Measurements from ENCODE around the gene VPS36.
"Not testable (repeated sequence)": the region's sequence is repeated elsewhere in the genome, so short reads cannot be mapped to it uniquely, and the experiment has no call there.

VPS36 gene

DNA sequence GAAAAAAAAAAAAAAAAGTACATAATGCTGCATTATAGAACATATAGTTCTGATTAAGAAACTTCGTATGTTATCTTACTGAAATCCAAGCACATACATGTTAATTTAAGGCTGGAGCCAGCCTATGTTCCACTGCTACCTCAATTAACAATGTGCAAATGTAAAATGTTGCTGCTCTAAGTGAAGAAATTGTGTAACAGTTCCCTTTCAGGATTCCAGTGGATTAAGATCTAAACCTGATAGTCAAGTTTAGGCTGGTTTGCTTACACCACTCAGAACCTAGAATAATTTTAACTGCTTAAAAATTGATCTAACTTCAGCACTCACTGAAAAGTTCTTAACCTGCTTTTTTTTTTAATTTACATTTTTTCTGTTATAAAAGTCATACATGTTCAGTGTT lies 4.2 kb downstream of the VPS36 start:
- DNase-seq (ENCODE audit: low read depth in 2 of 2) = no peak

DNA sequence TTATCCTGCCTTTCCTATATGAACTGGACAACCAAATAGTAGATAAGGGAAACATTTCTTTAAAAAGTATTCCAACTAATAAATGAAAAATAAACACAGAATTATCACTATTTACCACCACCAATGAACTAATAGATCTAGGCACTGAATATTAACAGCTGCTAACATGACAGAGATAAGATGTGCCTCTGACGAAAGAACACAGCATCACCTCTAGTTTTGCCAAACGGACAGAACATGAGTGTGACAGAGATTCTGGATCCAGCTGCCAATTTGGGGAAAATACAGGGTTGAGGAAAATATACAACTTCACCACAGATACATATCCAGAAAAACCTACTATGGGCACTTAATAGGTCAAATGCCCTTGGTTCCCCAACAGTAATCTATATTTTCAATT lies 18.0 kb downstream of the VPS36 start:
- DNase-seq (ENCODE audit: low read depth in 2 of 2) = no peak

DNA sequence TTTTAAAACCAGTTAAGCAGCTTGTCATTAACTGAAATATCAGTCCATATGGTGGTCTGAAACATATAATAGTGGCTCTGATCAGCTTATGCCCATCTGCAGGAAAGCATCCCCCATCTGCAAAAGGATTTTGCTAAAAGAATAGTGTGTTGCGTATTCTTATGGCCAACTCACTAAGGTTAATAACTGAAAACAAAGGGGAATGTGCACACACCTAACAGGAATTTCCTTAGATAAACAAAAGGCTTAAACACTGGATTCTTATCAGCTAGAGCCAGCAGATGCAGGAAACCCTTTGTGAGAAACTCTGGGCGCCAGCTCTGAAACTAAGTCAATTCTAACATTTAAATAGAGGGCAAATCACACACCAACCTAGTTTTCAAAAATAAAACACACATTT lies 22.1 kb downstream of the VPS36 start:
- DNase-seq (ENCODE audit: low read depth in 2 of 2) = no peak

DNA sequence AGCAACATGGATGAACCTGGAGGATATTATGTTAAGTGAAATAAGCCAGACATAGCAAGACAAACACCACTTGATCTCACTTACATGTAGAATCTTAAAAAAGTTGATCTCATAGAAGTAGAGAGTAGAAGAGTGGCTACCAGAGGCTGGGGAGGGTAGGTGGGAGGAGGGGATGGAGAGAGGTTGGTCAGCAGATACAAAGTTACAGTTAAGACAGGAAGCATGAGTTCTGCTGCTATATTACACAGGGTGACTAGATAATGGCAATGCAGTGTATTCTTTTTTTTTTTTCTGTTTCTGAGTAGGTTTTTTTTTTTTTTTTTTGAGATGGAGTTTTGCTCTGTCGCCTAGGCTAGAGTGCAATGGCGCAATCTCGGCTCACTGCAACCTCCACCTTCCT lies 29.2 kb downstream of the VPS36 start:
- DNase-seq (ENCODE audit: low read depth in 2 of 2) = no peak

DNA sequence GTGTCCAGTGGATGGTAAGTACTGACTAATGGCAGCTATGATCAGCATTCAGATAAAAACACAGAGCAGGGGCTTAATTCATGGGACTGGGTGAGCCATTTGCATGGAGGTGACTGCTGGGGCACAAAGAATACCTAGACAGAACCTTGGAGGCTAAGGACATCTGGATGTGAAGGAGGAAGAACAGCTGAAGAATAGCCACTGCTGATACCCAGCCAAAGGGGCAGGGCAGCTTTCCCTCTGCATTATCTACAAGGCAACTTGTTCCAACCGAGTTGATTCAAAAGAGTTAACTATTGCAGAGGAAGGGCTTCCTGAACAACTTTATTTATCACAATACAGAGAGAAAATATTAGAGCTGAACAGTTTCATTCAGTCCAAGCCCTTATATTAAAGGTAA lies 31.4 kb downstream of the VPS36 start:
- DNase-seq (ENCODE audit: low read depth in 2 of 2) = no peak

DNA sequence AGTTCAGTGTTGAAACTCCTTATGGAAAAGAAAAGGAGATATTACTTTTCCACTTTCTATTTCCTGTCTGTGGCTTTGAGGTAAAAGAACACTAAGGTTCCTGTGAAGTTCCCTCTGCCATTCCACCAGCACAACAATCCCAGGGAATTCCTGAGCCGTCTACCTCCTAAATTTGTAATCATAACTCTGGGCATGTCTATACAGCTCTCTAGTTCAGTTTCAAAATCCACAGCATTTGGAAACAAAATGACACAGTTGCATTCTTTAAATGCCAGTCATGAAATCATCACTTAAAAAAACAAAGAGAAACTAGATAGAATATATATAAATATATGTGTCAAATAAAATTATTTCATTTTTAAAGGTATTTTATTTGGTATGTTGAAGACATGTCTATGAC lies 35.5 kb downstream of the VPS36 start:
- no peak for DNase-seq (ENCODE audit: low read depth in 2 of 2)

DNA sequence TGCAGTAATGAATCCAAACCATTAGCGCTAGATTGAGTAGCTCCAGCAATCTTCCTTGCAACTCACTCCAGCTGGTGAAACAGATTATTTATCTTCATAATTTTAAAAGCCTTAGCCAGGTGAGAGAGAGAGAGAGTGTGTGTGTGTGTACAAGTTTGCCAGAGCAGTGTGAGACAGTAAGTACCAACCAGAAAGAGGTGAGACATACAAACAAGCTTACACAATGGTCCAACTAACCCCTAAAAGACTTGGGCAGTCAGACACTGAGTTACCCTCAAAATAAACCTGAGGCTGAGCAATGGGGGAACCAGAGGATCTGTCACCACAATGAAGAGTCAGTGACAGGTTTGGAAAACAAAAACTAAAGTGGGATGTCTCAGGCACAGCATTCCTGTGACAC lies 36.4 kb downstream of the VPS36 start:
- DNase-seq (ENCODE audit: low read depth in 2 of 2) = no peak

DNA sequence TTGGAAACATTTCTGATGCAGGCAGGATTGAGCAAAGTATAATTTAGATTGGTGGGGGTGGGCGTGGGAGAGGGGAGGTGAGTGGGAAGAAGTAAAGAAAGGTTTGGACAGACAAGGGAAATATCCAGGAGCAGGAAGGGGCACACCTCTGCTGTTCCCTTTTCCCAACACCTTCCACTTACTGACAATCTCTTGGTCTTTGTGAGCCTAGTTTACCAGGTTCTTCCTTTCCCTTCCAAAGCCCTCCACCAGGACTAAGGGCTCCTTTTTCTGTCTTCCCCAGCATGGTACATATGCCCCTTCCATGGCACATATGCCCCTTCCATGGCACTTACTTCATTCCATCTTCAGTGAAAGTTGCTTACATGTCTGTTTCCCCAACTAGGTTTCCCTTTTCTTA lies 38.3 kb downstream of the VPS36 start:
- DNase-seq (ENCODE audit: low read depth in 2 of 2) = no peak

DNA sequence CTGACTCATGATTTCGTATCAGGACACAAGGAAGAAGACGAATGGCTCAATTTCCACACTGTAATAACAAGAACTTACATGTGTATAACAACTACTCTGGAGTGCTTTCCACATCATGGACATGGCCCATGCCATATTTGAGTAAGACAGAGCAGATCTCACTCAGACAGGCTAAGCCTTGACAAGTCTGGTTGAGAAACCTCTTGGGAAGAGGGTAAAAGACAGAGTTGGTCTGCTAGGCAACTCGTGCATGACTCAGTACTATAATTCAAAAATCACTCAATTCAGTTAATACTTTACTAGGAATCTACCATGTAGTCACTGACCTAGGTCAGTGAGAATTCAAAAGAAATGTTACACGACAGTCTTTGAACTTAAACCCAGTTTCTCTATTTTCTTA lies 38.8 kb downstream of the VPS36 start:
- DNase-seq (ENCODE audit: low read depth in 2 of 2) = no peak

DNA sequence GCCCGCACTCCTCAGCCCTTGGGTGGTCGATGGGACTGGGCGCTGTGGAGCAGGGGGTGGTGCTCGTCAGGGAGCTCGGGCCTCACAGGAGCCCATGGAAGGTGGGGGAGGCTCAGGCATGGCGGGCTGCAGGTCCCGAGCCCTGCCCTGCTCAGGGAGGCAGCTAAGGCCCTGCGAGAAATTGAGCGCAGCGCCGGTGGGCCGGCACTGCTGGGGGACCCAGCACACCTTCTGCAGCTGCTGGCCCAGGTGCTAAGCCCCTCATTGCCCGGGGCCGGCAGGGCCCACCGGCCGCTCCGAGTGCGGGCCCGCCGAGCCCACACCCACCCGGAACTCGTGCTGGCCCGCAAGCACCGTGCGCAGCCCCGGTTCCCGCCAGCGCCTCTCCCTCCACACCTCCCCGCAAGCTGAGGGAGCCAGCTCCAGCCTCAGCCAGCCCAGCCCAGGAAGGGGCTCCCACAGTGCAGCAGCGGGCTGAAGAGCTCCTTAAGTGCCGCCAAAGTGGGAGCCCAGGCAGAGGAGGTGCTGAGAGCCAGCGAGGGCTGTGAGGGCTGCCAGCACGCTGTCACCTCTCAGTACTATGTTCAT lies 42.3 kb downstream of the VPS36 start:
- not testable (repeated sequence) for DNase-seq (ENCODE audit: low read depth in 2 of 2)

DNA sequence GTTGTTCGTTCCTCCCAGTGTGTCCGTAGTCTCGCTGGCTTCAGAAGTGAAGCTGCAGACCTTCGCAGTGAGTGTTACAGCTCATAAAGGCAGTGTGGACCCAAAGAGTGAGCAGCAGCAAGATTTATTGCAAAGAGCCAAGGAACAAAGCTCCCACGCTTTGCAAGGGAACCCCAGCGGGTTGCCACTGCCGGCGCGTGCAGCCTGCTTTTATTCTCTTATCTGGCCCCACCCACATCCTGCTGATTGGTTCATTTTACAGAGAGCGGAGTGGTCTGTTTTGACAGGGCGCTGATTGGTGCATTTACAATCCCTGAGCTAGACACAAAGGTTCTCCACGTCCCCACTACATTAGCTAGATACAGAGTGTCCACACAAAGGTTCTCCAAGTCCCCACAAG lies 43.0 kb downstream of the VPS36 start:
- not testable (repeated sequence) for DNase-seq (ENCODE audit: low read depth in 2 of 2)

DNA sequence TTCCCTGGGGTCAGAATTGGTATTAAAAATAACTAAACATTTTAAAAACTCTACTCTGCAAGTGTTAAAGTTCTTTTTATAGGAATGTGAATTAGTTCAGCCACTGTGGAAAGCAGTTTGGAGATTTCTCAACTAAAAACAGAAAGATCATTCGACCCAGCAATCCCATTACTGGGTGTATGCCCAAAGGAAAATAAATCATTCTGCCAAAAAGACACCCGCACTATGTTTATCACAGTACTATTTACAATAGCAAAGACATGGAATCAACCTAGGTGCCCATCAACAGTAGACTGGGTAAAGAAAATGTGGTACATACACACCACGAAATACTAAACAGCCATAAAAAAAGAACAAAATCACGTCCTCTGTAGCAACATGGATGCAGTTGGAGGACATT lies 43.8 kb downstream of the VPS36 start:
- DNase-seq (ENCODE audit: low read depth in 2 of 2) = no peak

DNA sequence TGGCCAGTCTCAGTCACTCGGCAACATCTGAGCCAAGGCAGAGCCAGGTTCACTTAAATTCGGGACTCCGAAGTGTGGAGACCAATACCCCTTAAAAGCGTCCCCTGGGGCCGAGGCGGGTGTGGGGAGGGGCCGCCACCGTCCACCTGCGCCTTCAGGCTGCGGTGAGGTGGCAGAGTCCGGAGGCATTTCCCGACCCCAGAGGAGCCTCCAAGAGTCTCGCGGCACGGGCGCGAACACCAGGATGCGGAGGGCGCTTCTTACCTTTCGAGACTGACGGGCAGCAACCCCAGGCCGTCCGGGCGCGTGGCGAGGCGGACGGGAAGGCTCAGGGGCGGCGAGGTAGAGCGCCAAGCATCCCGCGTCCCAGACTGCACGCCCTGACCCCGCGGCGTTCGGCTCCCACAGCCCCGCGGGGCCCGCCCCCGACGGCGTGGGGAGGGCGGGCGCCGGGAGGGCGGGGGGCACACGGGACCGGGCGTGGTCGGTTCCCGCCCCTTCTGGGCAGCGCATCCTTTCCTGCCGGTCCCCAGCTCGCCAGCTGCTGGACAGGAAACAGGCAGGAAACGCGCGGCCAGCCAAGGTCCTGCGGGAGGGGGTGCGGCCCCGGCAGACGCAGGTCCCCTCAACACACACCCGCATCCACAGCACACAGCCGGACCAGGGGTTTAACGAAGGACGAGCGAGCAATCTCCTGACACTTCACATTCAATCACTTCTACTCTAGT lies 44.5 kb downstream of the VPS36 start, which contains the start of gene THSD1:
TSS of gene THSD1 (minus strand) at position 406 of the 728 bp plus-strand sequence. CDS start 3,572 bp downstream, outside the sequence.
- peak in 1 of 2 donors; percentile 8 for DNase-seq (ENCODE audit: low read depth in 2 of 2)

DNA sequence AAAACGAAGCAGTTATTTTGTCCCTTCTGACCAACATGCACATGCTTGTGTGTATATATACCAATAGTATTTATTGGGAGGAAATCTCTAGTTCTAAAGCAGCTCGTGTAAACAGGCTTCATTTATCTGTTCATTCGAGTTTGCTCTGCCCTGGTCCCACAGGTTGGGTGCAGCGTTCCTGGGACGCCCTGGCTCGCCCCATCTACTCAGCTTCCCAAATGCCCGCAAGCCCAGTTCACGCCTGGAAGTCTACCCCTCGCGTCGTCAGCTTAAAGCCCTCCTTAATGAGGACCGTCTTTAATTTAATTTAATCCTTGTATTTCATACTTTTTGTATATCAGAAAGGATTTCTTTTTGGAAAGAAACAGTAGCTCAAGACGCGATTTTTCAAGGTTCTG lies 45.1 kb downstream of the VPS36 start:
- DNase-seq (ENCODE audit: low read depth in 2 of 2) = no peak

DNA sequence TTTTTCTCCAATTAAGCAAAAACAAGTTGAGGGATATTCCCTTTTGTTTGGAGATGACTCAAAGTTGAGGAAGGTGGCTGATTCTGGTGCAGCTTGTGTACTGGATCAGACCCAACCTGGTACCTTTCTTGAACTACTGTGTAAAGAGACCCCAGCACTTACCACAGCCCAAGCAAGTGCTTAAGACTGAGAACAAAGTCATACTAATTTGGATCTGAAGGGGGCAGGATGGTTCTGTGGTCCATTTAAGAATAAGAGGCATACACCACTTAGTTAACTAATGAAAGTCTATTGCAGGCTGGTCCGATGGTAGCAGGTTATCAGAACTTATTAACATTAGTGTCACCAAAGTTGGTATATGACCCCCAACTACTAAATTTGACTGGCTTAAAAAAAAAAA lies 50.7 kb downstream of the VPS36 start:
- DNase-seq (ENCODE audit: low read depth in 2 of 2) = no peak

DNA sequence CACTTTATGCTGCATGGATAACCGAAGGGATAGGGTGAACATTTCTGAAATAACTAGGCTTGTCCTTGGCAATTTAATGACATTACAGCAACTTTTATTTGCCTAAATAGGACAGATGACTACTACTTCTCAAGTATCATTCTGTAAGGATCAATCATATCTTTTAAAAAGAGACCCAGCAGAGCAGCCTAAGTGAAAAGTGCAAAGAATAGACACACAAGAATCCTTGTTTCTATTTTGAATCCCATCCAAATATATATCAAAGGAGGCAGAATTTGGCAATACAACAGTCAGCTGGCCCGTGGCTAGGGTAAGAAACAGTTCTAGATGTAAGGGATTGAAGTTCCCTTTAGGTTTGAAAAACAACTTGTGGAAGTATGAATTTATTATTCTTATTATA lies 51.4 kb downstream of the VPS36 start:
- no peak for DNase-seq (ENCODE audit: low read depth in 2 of 2)

DNA sequence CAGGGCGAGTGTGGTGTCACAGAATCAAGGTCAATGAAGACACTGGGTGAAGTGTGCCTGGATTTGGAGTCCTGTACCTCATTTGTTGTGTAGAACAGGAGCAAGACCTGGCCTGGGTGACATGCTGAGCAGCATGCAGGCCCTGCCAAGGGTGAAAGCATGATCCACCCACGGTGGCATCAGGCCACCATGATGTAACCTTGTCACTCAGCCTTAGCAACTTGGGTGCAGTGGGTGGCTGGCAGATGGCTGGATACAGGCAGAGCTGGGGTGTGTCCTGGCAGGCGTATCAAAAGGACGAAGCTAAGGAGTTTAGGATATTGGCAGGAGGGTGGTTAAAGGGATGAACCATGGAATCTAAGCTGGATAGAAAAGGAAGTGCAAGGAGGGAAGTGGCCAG lies 54.7 kb downstream of the VPS36 start:
- no peak for DNase-seq (ENCODE audit: low read depth in 2 of 2)

DNA sequence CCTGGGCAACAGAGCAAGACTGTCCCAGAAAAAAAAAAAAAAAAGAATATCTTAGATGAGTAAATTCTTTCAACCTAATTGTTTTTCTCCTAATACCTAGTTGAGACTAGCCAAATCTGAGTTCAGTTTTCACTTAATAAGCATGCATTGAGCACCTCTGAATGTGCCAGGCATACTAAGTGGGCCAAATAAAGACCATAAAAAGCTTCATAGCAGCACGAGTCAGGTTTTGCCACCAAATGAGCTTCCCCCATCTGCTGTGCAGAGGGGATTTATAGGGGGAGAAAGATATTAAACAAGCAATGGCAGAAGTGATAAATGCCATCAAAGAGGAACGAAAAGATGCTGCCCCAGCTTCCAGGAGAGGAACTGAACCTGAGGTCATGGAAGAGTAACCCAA lies 55.8 kb downstream of the VPS36 start:
- DNase-seq (ENCODE audit: low read depth in 2 of 2) = no peak

DNA sequence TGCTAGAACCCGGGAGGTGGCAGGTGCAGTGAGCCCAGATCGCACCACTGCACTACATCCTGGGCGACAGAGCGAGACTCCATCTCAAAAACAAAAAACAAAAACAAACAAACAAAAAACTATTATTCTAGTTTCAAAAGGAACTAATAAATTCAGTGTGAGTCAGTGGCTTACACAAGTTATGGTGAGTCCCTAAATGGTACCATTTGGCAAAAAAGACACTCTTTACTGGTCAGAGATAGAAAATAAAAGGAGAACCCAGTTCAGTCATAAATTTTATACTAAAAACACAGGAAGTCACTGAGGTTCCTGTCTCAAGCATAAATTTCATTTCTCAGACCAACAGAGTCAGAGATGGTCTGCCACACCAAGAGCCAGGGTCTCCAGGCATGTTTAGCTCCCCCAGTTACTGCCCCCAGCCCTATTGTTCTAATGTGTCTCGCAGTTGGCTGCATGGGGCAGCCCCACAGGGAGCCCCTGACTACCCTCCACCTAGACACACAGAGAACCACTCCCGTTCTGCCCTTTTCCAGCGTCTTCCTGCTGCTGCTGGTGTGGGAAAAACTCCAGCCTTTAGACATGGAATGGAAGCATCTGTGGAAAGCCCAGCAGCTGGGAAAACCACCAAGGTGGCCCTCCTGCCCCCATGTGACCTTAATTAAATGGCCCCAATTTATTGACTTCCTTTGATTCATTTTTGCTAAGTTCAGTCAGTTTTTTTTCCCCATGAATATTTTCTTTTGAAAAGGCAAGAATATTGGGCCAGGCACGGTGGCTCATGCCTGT lies 56.7 kb downstream of the VPS36 start:
- DNase-seq (ENCODE audit: low read depth in 2 of 2) = no peak

DNA sequence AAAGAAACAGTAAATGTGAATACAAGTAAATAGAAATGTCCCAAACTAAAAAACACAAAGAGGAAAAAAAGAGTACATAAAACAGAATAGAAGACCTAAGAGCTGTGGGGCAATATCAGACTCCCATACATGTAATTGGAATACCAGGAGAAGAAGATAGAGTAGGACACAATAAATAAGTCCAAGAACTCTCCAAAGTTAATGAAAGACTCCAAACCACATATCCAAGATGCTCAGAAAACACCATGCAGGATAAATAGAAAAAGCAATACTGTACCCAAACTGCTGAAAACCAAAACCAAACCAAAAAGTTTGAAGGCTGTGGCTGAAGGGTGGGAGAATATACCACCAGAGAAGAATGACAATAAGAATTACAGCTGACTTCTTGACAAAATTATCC lies 62.7 kb downstream of the VPS36 start:
- DNase-seq (ENCODE audit: low read depth in 2 of 2) = no peak

DNA sequence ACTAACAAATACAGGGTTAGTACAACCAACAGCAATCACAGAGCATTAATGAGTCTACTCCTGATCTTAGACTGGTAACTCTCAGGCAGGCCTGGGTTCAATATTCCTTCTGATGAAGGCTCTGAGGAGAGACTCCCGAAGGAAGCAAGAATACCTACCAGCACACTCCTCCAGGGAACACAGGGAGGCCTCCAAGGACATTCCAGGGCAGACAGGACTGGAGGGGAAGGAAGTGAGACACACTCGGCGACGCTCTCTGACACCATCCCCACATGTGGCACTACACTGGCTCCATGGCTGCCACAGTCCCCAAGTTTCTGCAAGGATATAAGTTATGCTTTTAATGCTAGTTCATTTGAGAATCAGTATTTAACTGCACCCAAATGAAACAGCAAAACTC lies 64.6 kb downstream of the VPS36 start:
- DNase-seq (ENCODE audit: low read depth in 2 of 2) = no peak

DNA sequence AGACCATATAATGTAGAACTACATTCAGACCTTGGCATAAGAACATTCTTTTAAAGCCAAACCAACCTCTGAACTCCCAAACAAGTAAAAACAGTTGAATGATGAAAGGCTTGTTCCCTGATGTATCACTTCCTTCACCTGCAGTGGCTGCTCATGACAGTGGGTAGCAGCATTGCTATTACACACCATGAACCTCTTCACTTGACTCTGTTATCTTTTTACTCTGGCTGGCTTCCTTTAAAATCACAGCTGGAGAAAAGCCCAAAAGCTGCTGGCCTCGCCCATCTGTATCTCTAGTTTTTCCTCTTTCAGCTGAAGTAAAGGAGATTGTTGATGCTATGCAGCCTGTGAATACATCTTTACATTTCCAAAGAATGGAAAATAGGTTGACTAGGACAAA lies 67.1 kb downstream of the VPS36 start:
- no peak for DNase-seq (ENCODE audit: low read depth in 2 of 2)

DNA sequence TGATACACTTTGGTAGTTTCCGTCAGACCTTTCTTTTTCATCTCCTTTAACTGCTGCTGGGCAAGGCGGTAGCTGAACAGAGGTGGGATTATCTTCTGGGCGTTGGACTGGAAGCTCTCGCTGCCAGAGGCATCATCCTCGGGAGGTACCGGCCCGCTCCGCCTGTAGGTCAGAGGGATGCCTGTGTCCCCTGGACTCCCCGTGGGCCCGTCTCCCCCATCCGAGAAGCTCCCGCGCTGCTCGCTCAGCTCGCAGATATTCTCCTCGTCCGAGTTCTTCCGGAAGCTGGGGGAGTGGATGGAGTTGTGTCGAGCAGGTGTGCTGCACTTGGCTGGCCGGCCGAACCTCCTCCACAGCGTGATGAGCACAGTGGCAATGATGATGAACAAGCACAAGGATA lies 72.1 kb downstream of the VPS36 start:
- no peak for DNase-seq (ENCODE audit: low read depth in 2 of 2)
